ENCODE data around the gene AFF2.

DNA sequence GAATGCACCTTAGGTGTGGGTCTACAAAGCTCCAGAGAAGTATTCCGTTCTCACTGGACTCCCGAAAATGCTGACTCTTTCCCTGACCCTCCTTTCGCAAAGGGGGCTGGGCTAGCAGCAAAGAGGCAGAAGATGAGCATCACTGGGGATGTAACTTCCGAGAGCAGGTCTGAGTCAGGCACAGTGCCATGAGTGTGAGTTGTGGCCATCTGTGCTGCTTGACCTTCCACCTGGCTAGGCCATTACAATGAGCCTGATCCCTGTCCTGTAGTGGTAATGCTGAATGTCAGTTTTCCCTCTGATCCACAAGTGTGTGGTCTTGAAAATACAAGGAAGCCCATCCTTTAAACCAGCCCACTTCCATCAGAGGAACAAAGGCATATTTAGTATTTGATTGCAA, 479.4 kb downstream of the AFF2 start:
- TF ChIP-seq, protein P1, sequence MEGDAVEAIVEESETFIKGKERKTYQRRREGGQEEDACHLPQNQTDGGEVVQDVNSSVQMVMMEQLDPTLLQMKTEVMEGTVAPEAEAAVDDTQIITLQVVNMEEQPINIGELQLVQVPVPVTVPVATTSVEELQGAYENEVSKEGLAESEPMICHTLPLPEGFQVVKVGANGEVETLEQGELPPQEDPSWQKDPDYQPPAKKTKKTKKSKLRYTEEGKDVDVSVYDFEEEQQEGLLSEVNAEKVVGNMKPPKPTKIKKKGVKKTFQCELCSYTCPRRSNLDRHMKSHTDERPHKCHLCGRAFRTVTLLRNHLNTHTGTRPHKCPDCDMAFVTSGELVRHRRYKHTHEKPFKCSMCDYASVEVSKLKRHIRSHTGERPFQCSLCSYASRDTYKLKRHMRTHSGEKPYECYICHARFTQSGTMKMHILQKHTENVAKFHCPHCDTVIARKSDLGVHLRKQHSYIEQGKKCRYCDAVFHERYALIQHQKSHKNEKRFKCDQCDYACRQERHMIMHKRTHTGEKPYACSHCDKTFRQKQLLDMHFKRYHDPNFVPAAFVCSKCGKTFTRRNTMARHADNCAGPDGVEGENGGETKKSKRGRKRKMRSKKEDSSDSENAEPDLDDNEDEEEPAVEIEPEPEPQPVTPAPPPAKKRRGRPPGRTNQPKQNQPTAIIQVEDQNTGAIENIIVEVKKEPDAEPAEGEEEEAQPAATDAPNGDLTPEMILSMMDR (IDR thresholded peaks at IDR 0.05): no peak
- TF ChIP-seq POLR2AphosphoS5 (IDR thresholded peaks at IDR 0.05; ENCODE audit: insufficient read depth in 1 of 2, low read depth in 1 of 2) (no peak), POLR2A (IDR thresholded peaks at IDR 0.05) (no peak)
